Suprapubic skin (tissue), 4 donors: ENCODE data around the gene GRM7. TPM values are rescaled to one million over a fixed set of nuclear protein-coding genes. Genes with fewer than 3 reads are reported as not detected.

Source experiments
- DNase-seq, 2 donors: peaks; one replicate each; pipeline ENCODE4 v3.0.0-alpha.2; 2019; ENCODE audit warnings: low spot score in 2 of 2
- H3K27ac ChIP-seq: fragments of 200-600 bp; sonication (generic); one replicate; pipeline ENCODE4 v1.5.1; 2019
- H3K27me3 ChIP-seq: fragments of 200-600 bp; sonication (generic); one replicate; pipeline ENCODE4 v1.5.1; 2019
- H3K36me3 ChIP-seq: fragments of 200-600 bp; sonication (generic); one replicate; pipeline ENCODE4 v1.5.1; 2019
- H3K4me1 ChIP-seq: fragments of 200-600 bp; sonication (generic); one replicate; pipeline ENCODE4 v1.5.1; 2019
- H3K4me3 ChIP-seq: fragments of 200-600 bp; sonication (generic); one replicate; pipeline ENCODE4 v1.5.1; 2019; ENCODE audit warnings: mild to moderate bottlenecking
- H3K9me3 ChIP-seq: fragments of 200-600 bp; sonication (generic); one replicate; pipeline ENCODE4 v1.5.1; 2019
- EP300 ChIP-seq: sonication (generic); formaldehyde crosslinking; IDR thresholded peaks from one replicate; pipeline ENCODE4 v1.6.1; 2017; ENCODE audit warnings: antibody characterized with exemption
- POLR2A ChIP-seq, 2 donors: fragments of 450-650 bp; IDR thresholded peaks; one replicate each; pipeline ENCODE4 v1.6.1; 2017; ENCODE audit warnings: antibody characterized with exemption in 2 of 2, mild to moderate bottlenecking in 2 of 2, moderate library complexity in 2 of 2
- POLR2AphosphoS5 ChIP-seq, 3 donors: sonication (generic); formaldehyde crosslinking; IDR thresholded peaks; one replicate each; pipeline ENCODE4 v1.6.1; 2017; ENCODE audit warnings: antibody characterized with exemption in 3 of 3
- WGBS: methylation state at CpG from one replicate; pipeline ENCODE4 v1.1.5; 2018; 5-methylcytosine and 5-hydroxymethylcytosine counted together
- total RNA-seq, 4 donors: library from RNA; depleted of rRNA; stranded (reverse); fragments of >200 nt; gene quantifications; one replicate each; pipeline ENCODE4 v1.1.0, GENCODE V29; 2016
- TF ChIP-seq, protein P1 (sequence below), 2 donors: fragments of 200-600 bp in 1 of 2; fragments of 450-650 bp in 1 of 2; sonication (generic) in 1 of 2; IDR thresholded peaks; one replicate each; pipeline ENCODE4 v1.5.1; 2016 to 2019; ENCODE audit warnings: antibody characterized with exemption in 2 of 2, mild to moderate bottlenecking in 1 of 2, moderate library complexity in 1 of 2

GRM7 gene
- total RNA-seq, 4 donors from 2014 or later = 0.21 to 0.48 TPM; not detected in 2

DNA sequence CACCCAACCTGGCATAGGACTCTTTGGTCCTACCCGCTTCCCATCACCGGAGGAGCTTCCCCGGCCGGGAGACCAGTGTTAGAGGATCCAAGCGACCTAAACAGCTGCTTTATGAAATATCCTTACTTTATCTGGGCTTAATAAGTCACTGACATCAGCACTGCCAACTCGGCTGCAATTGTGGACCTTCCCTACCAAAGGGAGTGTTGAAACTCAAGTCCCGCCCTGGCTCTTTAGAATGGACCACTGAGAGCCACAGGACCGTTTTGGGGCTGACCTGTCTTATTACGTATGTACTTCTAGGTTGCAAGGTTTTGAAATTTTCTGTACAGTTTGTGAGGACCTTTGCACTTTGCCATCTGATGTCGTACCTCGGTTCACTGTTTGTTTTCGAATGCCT is 879.5 kb downstream of the GRM7 start:
- no peaks in the 10 kb centered on the region for H3K27me3 ChIP-seq
- no peak for DNase-seq
- H3K27ac ChIP-seq = no peak overlapping the region
- TF ChIP-seq EP300 = no peak
- TF ChIP-seq, protein P1, sequence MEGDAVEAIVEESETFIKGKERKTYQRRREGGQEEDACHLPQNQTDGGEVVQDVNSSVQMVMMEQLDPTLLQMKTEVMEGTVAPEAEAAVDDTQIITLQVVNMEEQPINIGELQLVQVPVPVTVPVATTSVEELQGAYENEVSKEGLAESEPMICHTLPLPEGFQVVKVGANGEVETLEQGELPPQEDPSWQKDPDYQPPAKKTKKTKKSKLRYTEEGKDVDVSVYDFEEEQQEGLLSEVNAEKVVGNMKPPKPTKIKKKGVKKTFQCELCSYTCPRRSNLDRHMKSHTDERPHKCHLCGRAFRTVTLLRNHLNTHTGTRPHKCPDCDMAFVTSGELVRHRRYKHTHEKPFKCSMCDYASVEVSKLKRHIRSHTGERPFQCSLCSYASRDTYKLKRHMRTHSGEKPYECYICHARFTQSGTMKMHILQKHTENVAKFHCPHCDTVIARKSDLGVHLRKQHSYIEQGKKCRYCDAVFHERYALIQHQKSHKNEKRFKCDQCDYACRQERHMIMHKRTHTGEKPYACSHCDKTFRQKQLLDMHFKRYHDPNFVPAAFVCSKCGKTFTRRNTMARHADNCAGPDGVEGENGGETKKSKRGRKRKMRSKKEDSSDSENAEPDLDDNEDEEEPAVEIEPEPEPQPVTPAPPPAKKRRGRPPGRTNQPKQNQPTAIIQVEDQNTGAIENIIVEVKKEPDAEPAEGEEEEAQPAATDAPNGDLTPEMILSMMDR (IDR thresholded peaks at IDR 0.05) = no peak
- no peak for TF ChIP-seq POLR2A (IDR thresholded peaks at IDR 0.05)
- TF ChIP-seq POLR2AphosphoS5 (IDR thresholded peaks at IDR 0.05) = no peak
- 90% methylated on average over 12 of the region's 12 CpGs for WGBS
- no peak overlapping the region for H3K4me3 ChIP-seq
- H3K36me3 ChIP-seq = no peaks in the 10 kb centered on the region
- H3K9me3 ChIP-seq = no peaks in the 10 kb centered on the region
- no peaks in the 10 kb centered on the region for H3K4me1 ChIP-seq

DNA sequence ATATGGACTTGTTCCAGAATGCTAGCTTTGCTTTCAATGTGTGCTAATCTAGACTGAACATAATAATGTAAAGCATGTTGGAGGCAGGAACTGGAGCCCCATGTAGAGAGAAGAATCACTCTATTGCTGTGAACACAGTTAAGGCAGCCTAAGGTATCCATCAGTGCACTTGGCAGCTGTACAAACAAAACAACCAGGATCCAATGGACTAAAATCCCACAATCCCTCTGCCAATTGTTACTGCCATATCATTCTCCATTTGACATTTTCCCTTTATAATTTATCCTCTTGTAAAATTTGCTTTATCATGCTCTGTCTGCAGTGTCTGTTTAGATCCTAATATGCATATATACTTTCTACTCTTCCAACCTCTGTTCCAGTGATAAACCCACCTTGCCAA is 883.9 kb downstream of the GRM7 start:
- Histone ChIP-seq H3K27me3 (no peaks in the 10 kb centered on the region), H3K4me1 (no peaks in the 10 kb centered on the region), H3K4me3 (no peak overlapping the region), H3K36me3 (no peaks in the 10 kb centered on the region), H3K9me3 (no peaks in the 10 kb centered on the region), H3K27ac (no peak overlapping the region)
- no peak for DNase-seq
- no peak for TF ChIP-seq POLR2AphosphoS5 (IDR thresholded peaks at IDR 0.05)
- TF ChIP-seq, protein P1 (IDR thresholded peaks at IDR 0.05) = no peak

GRCh38 chr3:7745711-7746110 is 884.8 kb downstream of the GRM7 start:
- TF ChIP-seq, protein P1 (IDR thresholded peaks at IDR 0.05) = no peak
- TF ChIP-seq POLR2A (IDR thresholded peaks at IDR 0.05) (no peak), EP300 (no peak)
- Histone ChIP-seq H3K36me3 (no peaks in the 10 kb centered on the region), H3K4me3 (no peak overlapping the region), H3K9me3 (no peaks in the 10 kb centered on the region), H3K27ac (no peak overlapping the region), H3K27me3 (no peaks in the 10 kb centered on the region), H3K4me1 (no peaks in the 10 kb centered on the region)
- 78% methylated on average over 1 of the region's 1 CpG for WGBS
- no peak for DNase-seq

DNA sequence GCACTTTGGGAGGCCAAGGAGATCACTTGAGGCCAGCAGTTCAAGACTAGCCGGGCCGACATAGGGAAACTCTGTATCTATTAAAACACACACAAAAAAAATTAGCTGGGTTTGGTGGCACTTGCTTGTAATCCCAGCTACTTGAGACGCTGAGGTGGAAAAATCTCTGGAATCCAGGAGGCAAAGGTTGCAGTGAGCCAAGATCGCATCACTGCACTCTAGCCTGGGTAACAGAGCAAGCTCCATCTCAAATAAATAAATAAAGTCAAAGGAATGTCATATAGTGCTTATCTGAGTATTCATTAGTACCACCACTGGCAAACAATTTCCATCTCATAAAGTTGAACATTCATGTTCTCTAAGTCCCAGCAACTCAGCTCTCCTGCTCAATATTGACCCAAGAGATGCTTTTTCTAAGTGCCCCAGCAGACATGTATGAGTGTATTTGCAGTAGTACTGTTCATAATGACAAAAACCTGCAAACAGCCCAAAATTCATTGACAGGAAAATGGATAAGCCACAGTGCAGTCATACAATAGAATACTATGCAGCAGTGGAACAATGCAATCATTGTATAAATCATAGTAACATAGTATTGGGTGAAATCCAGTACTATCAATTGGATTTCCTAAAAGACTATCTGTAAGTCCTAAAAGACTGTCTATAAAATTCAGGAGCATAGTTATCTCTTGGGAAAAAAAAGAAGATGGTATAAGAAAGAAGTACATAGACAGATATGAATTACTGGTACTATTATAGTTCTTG is 889.2 kb downstream of the GRM7 start:
- 85% methylated on average over 4 of the region's 4 CpGs for WGBS
- no peak for TF ChIP-seq POLR2A (IDR thresholded peaks at IDR 0.05)
- TF ChIP-seq, protein P1 (IDR thresholded peaks at IDR 0.05) = no peak
- TF ChIP-seq EP300 = no peak
- TF ChIP-seq POLR2AphosphoS5 (IDR thresholded peaks at IDR 0.05) = no peak
- no peak for DNase-seq
- H3K27me3 ChIP-seq = no peaks in the 10 kb centered on the region
- H3K4me1 ChIP-seq = no peaks in the 10 kb centered on the region
- no peak overlapping the region for H3K27ac ChIP-seq
- H3K4me3 ChIP-seq = no peak overlapping the region
- H3K9me3 ChIP-seq = no peaks in the 10 kb centered on the region
- no peaks in the 10 kb centered on the region for H3K36me3 ChIP-seq

- 95% methylated on average over 1 of the region's 1 CpG for WGBS
- H3K4me1 ChIP-seq = no peaks in the 10 kb centered on the region
- no peaks in the 10 kb centered on the region for H3K27me3 ChIP-seq
- no peaks in the 10 kb centered on the region for H3K36me3 ChIP-seq
- no peak overlapping the region for H3K4me3 ChIP-seq
- no peaks in the 10 kb centered on the region for H3K9me3 ChIP-seq
- no peak overlapping the region for H3K27ac ChIP-seq
- no peak for DNase-seq
- TF ChIP-seq, protein P1 (IDR thresholded peaks at IDR 0.05) = no peak
- no peak for TF ChIP-seq EP300
- no peak for TF ChIP-seq POLR2A (IDR thresholded peaks at IDR 0.05)
- TF ChIP-seq POLR2AphosphoS5 (IDR thresholded peaks at IDR 0.05) = no peak
Observed at GRCh38 chr3:7752005-7752404, 891.1 kb downstream of the GRM7 start.
